Rectal smooth muscle tissue (tissue), 1 donor: ENCODE data around the gene RSPO3.

Experiments used
- H3K27ac ChIP-seq: one replicate; pipeline ENCODE4 v1.7.0; 2013; ENCODE audit warnings: low read depth, low read length, inconsistent platforms
- H3K27me3 ChIP-seq: one replicate; pipeline ENCODE4 v1.7.0; 2013; ENCODE audit warnings: low read length; ENCODE audit not compliant: control insufficient read depth, insufficient read depth
- H3K36me3 ChIP-seq: one replicate; pipeline ENCODE4 v1.7.0; 2013; ENCODE audit warnings: low read length; ENCODE audit not compliant: control insufficient read depth, insufficient read depth
- H3K4me1 ChIP-seq: one replicate; pipeline ENCODE4 v1.7.0; 2013; ENCODE audit warnings: low read length; ENCODE audit not compliant: control insufficient read depth, insufficient read depth
- H3K4me3 ChIP-seq: one replicate; pipeline ENCODE4 v1.7.0; 2013; ENCODE audit warnings: low read length
- H3K9ac ChIP-seq: one replicate; pipeline ENCODE4 v1.7.0; 2013; ENCODE audit warnings: low read length

The RSPO3 gene

DNA sequence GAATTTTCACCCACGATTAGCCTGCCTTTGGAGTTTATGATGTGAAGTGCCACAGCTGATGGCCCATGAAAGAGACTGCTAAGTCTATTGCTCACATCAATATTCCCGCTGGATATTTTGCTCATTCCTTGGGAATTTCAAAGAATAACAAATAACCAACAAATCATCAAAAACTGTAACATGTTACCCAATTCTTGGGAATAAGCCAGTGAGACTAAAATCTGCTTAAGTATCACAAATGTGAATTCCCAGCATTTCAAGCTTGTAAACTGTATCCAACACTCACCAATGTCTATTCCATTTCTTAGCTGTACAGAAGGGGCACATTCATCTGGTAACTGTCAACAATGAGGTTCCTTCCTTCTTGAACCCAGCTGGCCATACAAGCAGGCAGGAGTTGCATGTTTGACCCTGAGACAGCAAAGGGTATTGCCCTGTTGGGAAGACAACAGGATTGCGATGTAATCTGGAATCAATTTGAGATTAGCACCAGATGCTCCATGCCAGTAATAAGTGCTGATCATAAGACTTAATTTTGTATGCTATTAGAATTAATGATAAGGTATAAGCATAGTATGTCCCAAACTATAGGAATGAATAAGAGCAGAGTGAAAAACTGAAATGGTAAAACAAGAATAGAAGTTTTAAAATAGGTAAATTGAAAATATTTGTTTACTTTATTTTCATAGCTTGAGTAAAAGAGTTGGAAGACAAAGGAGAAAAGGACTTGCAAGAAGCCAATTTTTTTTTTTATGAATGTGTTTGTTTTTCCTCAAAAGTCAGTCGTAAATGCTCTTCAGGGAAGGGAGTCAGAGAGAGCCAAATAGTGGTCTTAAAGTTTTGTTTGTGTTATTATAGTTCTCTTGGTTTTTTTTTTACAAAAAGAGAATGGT lies 58.8 kb downstream of the RSPO3 start:
- Histone ChIP-seq H3K27me3 (no peaks in the 10 kb centered on the region), H3K27ac (no peak overlapping the region), H3K9ac (no peak overlapping the region), H3K4me3 (no peak overlapping the region), H3K4me1 (no peaks in the 10 kb centered on the region), H3K36me3 (no peaks in the 10 kb centered on the region)

DNA sequence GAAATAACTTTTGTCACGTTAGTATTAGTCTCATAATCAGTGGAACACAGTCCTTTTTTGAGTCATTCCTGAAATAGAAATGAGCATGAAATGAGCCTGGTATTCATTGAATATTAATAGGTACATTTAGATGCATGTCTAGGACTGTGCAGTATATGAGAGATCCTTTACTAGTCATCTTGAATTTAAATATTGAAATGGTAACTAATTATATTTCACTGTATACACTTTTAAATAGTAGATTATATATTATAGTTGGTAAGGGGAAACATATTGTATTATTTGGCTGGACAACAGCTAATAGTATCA lies 59.4 kb downstream of the RSPO3 start:
- no peaks in the 10 kb centered on the region for H3K27me3 ChIP-seq
- no peaks in the 10 kb centered on the region for H3K4me1 ChIP-seq
- H3K9ac ChIP-seq, result no peak overlapping the region
- H3K4me3 ChIP-seq, result no peak overlapping the region
- H3K36me3 ChIP-seq, result no peaks in the 10 kb centered on the region
- no peak overlapping the region for H3K27ac ChIP-seq

DNA sequence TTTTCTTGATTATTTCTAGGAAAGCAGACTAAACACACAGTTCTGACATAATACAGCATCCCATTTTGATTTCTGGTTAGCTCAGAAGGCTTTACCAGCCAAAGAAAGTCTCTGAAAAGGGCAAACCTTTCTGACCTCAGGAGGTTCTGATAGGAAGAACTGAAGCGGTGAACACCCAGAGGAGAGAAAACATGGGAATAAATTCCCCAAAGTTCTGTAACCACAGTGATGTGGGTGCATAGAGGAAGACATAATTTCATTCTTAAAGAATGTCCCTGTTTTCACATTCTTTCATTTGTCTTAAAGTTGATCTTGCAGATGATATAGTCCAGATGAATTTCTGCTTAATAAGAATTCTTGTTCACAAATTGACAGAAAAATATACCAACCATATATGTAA lies 60.3 kb downstream of the RSPO3 start:
- Histone ChIP-seq H3K4me1 (no peaks in the 10 kb centered on the region), H3K27me3 (no peaks in the 10 kb centered on the region), H3K9ac (no peak overlapping the region), H3K27ac (no peak overlapping the region), H3K36me3 (no peaks in the 10 kb centered on the region), H3K4me3 (no peak overlapping the region)

DNA sequence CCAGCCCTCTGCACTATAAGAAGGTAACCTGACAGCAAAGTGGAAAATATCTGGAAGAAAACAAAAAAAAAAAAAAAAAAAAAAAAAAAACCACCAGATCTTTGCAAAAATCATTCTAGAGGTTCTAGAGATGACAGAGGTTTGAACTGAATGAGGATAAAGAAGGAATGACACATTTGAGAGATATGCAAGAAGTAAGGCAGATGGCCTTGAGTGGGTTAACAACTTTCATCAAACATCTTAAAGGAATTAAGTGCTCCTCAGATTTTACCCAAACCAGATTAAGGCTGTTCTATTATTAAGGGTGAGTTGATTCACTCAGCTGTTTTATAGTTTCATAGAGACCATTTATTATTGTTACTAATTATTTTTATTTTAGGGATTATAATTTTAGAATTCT lies 62.0 kb downstream of the RSPO3 start:
- H3K9ac ChIP-seq, result no peak overlapping the region
- H3K4me3 ChIP-seq, result no peak overlapping the region
- H3K4me1 ChIP-seq, result no peaks in the 10 kb centered on the region
- no peaks in the 10 kb centered on the region for H3K36me3 ChIP-seq
- no peaks in the 10 kb centered on the region for H3K27me3 ChIP-seq
- no peak overlapping the region for H3K27ac ChIP-seq

DNA sequence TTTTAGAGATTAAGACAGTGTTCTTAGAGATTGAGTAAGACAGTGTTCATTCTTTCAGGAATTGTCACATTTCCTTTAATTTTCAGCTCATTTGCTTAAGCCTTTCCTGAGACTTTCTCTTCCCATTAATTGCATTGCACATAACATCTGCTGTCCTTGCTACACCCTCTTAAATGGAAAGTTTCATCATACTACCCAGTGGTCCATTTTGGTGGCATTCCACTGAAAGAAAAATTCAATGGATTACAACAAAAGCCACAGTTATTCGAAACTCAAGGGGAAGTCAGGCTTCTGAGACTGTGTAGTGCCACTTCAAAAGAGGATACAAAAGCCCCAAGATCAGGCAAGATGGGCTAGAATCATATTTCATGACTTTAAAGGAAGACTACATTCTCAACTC lies 64.0 kb downstream of the RSPO3 start:
- Histone ChIP-seq H3K9ac (no peak overlapping the region), H3K27ac (no peak overlapping the region), H3K4me3 (no peak overlapping the region), H3K27me3 (no peaks in the 10 kb centered on the region), H3K4me1 (no peaks in the 10 kb centered on the region), H3K36me3 (no peaks in the 10 kb centered on the region)

DNA sequence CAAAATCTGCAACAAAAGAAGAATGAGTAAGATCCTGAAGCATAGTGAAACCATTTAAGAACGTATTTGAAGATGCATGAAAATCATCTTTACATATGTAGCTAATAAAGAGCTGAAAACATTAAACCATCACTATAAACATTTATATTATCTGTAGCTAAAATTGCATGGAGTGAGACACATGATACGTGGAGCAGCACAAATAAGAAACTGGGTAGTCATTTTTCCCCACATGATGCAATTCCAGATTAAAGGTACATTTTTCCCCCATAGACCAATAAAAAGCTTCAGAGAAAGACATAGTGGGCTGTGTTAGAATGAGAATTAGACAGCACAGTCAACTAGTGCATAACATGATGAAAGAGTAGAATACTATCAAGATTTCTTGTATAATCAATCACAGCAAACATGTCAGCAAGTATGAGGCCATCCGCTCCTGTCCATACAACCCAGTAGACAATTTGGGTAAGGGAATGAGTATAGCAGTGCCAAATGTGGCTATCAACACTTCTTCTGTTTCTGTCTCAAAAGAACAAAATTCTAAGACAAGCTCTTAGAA lies 67.0 kb downstream of the RSPO3 start:
- Histone ChIP-seq H3K9ac (no peak overlapping the region), H3K27me3 (no peaks in the 10 kb centered on the region), H3K4me1 (no peaks in the 10 kb centered on the region), H3K36me3 (no peaks in the 10 kb centered on the region), H3K4me3 (no peak overlapping the region), H3K27ac (no peak overlapping the region)

DNA sequence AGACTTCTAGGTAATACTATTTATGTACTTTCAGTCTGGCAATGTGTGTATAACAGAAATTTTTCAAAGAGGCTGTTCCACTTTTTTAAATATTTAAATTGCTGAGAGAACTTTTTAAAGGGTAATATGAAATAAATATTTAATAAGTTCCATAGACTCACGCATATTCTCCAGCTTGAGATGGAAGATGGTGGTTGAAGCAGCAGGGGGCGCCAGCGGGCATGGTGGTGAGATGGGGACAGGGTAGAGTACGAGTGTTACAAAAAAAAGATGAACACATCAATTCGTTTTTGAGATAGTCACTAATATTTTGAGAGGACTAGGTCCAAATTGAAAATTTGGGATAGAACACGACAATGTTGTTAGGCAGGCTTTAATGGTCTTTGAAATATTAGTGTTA lies 68.4 kb downstream of the RSPO3 start:
- H3K27me3 ChIP-seq, result no peaks in the 10 kb centered on the region
- no peaks in the 10 kb centered on the region for H3K4me1 ChIP-seq

DNA sequence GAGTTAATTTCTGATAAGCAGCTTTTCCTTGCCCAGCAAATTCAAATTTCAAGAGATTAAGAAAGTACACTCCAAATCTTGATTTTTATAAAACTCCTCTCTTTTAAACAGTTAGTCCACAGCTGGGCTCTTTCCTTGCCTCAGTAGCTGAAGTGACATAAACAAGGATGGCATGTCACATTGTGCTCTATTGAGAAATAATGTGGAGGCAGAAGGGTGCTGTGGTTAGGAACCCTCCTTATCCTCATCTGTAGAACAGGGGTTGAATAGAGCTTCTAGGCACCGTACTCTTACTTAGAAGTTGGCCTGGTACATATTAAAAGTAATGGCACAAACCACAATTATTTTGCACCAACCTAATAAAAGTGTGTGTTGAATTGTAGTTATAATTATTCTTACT lies 70.3 kb downstream of the RSPO3 start:
- Histone ChIP-seq H3K4me3 (no peak overlapping the region), H3K4me1 (no peaks in the 10 kb centered on the region), H3K27ac (no peak overlapping the region)

More for the DNA sequence above, 68.4 kb downstream of the RSPO3 start:
- Histone ChIP-seq H3K27ac (no peak overlapping the region), H3K4me3 (no peak overlapping the region), H3K9ac (no peak overlapping the region), H3K36me3 (no peaks in the 10 kb centered on the region)

DNA sequence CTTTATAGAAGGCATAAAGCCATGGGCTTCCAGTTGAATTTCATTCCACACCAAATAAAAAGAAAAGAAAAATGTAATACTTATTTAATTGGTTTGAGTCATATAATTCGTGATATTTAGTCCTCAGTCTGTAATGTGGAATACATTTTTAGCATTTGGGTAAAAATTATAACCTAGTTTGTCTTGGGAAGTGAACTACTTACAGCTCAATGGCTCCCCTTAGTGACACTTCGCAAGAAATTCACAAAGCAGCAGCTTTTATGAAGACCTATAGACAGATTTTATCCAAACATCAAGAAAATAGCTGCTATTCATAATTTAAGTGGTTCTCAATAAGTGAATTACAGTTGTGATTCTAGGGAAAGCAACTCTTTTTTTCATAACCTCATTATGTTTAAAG lies 72.1 kb downstream of the RSPO3 start:
- Histone ChIP-seq H3K4me3 (no peak overlapping the region), H3K9ac (no peak overlapping the region), H3K36me3 (no peaks in the 10 kb centered on the region), H3K27ac (no peak overlapping the region), H3K27me3 (no peaks in the 10 kb centered on the region), H3K4me1 (no peaks in the 10 kb centered on the region)

More for the DNA sequence above, 70.3 kb downstream of the RSPO3 start:
- H3K9ac ChIP-seq, result no peak overlapping the region
- no peaks in the 10 kb centered on the region for H3K27me3 ChIP-seq
- H3K36me3 ChIP-seq, result no peaks in the 10 kb centered on the region

DNA sequence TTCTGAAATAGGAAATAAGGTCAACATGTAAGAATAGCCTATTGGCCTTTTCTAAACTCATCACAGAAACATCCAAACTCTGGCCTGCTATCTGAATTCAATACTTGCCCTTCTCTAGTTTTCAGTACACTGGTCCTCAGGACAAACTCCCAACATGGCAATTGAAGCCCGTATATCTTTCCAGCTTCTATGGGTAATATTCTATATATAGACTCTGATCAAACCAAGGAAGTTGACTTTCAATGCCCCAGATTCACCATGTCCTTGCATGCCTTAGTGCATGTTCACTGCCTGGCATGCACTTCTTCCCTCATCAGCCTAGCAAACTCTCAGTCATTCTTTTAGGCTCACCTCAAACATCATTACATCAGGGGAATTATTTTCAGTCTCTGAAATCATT lies 73.2 kb downstream of the RSPO3 start:
- Histone ChIP-seq H3K27me3 (no peaks in the 10 kb centered on the region), H3K36me3 (no peaks in the 10 kb centered on the region), H3K27ac (no peak overlapping the region), H3K4me3 (no peak overlapping the region), H3K9ac (no peak overlapping the region), H3K4me1 (no peaks in the 10 kb centered on the region)

DNA sequence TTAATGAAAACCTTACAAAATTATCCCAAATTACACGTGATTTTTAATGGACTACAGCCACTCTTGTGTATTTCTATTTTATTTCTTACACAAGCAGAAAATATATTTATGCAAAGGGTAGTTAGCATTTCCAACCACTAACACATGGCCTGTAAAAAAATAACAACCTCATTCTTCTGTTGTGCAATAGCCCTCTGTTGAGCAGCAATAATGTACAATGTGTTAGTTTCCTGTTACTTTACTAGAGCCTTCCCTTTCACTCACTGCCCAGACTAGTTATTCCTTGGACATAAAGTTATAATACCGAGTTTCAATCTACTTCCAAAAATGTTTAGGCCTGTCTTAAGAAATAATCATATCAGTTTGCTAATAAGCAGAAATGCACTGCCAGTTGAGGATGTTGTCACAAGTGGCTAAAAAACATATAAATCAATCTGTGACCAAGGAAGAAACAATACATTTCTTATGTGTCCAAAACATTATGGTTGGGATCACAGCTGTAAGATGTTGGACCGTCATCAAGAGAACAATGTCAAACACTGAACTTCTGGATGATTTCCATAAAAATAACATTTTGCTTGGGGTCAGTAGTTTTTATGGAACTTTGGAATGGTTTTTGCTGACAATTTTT lies 74.6 kb downstream of the RSPO3 start:
- Histone ChIP-seq H3K27ac (no peak overlapping the region), H3K4me3 (no peak overlapping the region), H3K27me3 (no peaks in the 10 kb centered on the region), H3K36me3 (no peaks in the 10 kb centered on the region), H3K9ac (no peak overlapping the region), H3K4me1 (no peaks in the 10 kb centered on the region)

DNA sequence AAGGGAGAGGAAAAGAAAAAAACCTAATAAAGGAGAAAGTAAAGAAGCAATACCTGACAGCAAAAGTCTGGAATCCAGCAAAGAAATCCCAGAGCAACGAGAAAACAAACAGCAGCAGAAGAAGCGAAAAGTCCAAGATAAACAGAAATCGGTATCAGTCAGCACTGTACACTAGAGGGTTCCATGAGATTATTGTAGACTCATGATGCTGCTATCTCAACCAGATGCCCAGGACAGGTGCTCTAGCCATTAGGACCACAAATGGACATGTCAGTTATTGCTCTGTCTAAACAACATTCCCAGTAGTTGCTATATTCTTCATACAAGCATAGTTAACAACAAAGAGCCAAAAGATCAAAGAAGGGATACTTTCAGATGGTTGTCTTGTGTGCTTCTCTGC lies 77.4 kb downstream of the RSPO3 start:
- Histone ChIP-seq H3K27me3 (no peaks in the 10 kb centered on the region), H3K4me1 (no peaks in the 10 kb centered on the region), H3K36me3 (no peaks in the 10 kb centered on the region), H3K9ac (no peak overlapping the region), H3K4me3 (no peak overlapping the region), H3K27ac (no peak overlapping the region)

DNA sequence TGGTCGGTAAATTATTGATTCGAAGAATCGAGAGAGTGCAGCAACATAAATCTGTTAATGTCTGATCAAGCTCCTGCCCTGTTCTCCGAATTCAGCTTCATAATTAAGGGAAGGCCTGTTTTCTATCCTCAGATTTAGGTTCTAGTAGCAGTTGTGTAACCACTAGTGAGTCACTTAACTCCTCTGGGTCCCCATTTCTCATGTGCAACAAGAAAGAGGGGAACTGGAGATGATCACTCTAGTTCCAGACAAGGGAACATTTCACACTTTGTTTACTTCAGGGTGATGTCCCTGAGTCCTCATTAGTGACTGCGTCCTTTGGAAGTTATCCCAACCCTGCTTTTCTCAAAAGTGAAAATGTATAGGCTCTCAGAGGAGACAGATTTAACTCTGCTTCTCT lies 80.1 kb downstream of the RSPO3 start:
- Histone ChIP-seq H3K27ac (no peak overlapping the region), H3K9ac (no peak overlapping the region)

More for the DNA sequence above, 80.1 kb downstream of the RSPO3 start:
- H3K27me3 ChIP-seq, result no peaks in the 10 kb centered on the region
- H3K36me3 ChIP-seq, result no peaks in the 10 kb centered on the region
- H3K4me1 ChIP-seq, result no peaks in the 10 kb centered on the region
- H3K4me3 ChIP-seq, result no peak overlapping the region
